GM21786 (cell line): ENCODE results near the gene ECE1.
"Not testable (repeated sequence)": the region's sequence is repeated elsewhere in the genome, so short reads cannot be mapped to it uniquely, and the experiment has no call there.

Experiments used
- ATAC-seq: cut with Tn5 transposase; IDR thresholded peaks from one replicate; pipeline ENCODE4 v1.9.1; 2021; ENCODE audit not compliant: unreplicated experiment

ECE1 gene

DNA sequence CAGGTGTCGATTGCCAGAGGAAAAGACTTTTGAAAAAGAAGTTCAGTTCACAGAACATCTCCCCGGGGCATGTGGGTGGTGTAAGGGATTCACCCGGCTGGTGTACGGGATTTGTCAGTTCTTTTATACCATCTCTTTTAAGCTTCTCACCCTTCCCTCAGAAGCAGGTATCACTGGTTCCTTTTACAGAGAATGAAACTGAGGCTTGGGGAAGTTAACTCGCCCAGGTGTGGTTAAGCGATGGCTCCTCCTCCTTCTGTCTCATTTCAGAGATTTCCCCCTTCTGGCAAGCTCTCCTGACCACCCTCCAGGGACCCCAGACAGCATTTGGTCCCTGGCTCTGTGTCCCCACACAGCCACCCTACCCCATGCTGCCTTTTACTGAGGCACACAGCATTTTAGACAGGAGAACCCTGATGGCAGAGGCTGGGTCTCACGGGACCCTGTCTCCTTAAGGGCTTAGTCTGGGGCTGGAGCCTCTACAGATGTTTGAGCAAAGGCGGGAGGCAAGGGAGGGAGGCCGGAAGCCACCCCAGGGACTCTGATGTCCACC, 2.8 kb upstream of the ECE1 start:
- ATAC-seq: peak; percentile 25

DNA sequence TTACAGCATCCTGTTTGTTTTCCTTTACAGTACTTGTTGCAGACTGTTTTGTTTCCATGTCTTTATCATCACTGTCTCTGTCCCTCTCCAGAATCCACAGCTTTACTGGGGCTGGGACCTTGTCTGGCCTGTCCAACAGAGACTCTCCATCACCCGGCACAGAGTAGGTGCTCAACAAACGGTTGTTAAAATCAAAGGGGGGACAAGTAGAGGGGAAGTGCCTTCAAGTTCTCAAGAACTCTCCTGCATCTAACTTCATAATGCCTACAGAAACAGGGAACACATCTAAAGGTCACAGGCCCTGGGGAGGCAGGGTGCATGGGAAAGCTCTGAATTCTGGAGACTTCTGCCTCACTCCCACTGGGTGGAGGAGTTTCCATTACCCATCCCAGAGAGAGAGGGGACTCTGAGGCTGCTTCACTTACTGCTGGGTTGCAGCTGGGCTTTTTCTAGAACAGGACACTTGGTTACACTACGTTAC, 2.3 kb upstream of the ECE1 start:
- ATAC-seq: no peak

DNA sequence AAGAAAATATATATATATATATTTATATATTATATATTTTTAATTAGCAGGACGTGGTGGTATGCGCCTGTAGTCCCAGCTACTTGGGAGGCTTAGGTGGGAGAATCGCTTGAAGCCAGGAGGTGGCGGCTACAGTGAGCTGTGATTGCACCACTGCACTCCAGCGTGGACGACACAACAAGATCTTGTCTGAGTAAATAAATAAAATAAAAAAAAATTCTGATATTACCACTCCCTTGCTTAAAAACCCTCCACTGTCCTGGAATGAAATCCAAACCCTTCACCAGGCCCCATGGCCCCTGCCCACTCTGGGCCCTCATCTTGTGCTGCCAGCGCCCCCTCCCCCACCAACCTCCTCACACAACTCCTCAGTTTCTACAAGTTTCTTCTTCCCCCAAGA, 1.7 kb upstream of the ECE1 start:
- ATAC-seq: no peak

- no peak for ATAC-seq
These were observed 921 bp upstream of the ECE1 start for GRCh38 chr1:21291184-21291583.

GRCh38 chr1:21290546-21290944, 282 bp upstream of the ECE1 start:
- no peak for ATAC-seq

GRCh38 chr1:21289127-21289526, 1.1 kb downstream of the ECE1 start:
- ATAC-seq: no peak

DNA sequence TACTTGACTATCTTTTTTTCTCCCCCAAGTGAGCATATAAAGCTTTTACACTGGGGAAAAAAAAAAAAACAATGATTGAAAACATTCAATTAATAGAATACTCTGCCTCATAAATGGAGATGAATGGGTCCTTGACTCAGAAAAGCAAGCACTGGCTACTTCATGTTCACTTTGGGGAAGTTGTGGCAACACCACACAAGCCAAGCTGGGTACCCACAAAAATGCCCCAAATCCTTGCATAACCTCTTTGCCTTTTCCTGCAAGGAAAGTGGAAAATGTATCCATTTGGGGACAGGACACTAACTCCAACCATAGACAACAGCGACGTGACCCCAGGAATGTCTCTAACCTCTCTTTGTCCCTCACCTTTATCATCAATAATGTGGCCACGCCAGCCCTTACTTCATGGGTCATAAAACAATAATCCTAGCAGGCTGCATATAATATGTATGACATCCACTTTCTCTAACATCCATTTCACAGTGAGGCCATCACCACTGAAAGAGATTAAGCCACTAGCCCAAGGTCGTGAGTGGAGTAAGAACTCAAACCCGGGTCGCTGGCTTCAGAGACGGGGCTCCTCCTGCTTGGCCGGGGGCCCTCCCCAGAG, 2.3 kb downstream of the ECE1 start:
- no peak for ATAC-seq

DNA sequence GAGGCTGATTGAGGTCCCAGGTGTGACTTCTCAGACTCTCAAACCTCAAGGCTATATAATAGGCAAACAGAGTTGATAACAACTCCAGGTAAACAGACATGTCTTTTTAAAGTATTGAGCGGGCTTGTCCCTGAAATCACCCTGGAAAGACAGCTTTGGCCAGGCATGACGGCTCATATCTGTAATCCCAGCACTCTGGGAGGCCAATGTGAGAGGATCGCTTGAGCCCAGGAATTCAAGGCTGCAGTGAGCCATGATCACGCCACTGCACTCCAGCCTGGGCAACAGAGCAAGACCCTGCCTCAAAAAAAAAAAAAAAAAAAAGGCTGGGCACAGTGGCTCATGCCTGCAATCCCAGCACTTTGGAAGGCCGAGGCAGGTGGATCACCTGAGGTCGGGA, 4.9 kb downstream of the ECE1 start:
- not testable (repeated sequence) for ATAC-seq

DNA sequence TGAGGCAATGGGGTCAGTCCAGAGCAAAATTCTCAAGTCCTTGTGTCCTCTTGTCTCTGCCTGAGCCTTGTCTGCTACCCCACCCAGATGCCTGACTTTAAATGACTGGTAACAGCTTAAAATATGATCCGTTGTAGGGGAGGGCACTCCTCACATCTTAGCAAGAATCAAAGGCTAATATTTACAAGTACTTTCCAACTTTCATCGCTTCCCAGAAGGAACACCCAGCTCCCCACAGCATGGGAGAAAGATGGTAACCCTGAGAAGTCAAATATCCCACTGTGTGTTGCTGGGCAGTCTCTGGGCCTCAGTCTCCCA, 5.2 kb downstream of the ECE1 start:
- no peak for ATAC-seq

DNA sequence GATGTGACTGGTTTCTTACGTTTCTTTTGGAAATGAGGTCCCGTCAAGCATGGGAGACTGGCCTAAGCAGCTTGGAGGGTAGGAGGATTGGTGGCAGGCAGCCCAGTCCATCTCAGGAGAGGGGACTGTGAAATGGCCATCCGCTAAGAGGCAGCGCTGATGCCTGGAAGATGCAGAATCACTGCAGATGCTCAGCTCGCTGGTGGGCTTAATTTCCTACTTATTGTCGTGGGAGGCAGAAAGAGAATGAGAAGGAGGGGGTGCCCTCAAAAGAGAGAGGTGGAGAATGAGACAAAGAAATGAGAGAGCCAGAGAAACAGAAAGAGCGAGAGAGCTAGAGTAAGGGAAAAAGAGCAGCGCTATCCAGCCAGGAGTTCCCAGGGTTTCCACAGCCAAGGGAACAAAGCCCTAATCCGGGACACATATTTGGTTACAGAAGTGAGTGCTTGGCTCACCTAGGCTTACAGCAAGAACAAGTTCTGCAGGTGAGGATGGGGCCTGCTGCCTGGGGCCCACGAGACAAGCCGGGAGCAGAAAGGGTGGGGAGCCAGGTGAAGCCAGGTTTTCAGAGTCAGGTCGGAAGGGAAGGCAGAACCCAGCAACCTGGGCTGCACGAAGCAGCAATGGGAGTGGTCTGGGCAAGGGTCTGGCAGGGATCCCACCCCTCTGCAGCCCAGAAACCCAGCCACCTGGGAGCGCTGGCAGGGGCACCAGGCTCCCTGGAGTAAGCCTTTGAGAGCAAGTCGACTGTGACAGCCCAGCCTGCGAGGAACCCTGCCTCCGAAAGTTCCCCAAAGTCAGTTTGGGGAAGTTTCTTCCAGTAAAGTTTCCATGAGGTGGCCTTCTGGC, 5.8 kb downstream of the ECE1 start:
- ATAC-seq: no peak

DNA sequence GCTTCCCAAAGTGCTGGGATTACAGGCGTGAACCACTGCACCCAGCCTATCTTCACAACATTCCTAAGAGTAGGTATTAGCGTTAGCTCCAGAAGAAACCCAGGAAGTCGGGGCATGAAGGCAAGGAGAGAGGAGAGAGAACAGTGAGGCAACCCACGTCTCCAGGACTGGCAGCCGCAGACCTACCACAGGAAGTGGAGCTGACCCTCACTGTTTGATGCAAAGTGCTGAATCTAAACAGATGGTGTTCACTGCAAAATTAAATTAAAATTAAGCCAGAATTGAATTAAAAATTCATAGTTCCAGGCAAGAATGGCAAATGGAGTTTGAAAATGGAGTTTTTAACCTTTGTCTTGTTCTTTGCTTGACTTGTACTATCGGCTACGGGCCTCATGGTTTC, 6.7 kb downstream of the ECE1 start:
- no peak for ATAC-seq

GRCh38 chr1:21282020-21282419, 8.2 kb downstream of the ECE1 start:
- ATAC-seq: not testable (repeated sequence)

GRCh38 chr1:21280482-21280881, 9.8 kb downstream of the ECE1 start:
- ATAC-seq: no peak

DNA sequence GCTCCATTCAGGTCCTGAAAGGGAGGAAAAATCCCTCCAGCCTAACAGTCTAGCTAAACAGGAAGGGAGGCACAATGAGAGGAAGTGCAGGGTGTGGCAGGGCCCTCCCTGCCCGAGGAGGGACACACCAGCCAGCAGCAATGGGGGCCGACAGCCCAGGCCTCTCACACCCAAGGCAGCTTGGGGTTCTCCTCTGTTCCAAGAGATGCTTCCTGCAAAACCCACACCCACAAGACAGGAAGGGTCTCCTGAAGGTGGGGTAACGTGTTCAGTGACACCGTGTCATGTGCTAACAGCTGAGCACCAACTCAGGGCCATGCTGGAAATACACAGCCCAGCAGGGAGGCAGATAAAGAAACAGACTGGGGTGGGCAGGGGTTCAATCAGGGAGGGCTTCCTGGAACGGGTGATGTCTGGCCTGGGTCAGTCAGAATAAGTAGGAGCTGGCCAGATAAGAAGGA, 10.2 kb downstream of the ECE1 start:
- ATAC-seq: no peak

GRCh38 chr1:21278860-21279845, 11.1 kb downstream of the ECE1 start:
- ATAC-seq: no peak

- no peak for ATAC-seq
These were observed 11.9 kb downstream of the ECE1 start for GRCh38 chr1:21278208-21278859.

DNA sequence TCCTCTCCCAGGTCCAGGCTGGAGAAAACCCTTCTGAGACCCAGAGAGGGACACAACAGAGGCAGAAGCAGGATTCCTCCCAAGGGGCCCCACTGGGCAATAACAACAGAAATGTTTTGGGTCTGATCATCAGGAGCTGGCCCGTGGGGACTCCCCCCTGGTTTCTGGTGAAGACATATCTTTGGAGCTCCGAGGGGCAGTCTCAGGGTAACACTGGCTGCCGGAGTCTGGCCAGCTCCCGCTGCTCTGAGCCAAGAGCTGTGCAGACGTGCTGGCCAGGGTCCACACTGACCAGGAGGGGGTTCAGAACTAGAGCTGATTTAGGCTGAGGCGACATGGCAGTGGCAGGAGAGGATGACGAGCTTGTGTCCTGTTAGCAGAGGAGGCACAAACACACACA, 13.1 kb downstream of the ECE1 start:
- ATAC-seq: no peak

DNA sequence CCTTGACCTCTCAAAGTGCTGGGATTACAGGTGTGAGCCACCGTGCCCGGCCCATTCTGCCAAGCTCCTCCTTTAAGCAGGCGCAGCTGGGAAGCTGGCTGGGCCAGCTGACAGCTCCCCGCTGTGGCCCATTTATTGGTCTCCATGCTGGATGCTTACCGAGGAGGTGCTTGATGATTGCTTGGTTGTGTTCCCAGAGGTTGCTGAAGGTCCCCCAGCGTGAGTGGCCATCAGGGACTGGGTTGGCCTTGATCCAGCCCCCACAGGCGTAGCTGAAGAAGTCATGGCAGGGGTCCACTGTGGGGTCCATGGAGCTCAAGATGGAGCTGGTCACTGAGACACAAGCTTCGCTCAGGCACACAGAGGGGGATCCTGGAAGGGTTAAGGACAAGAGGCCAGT, 17.7 kb downstream of the ECE1 start:
- no peak for ATAC-seq

DNA sequence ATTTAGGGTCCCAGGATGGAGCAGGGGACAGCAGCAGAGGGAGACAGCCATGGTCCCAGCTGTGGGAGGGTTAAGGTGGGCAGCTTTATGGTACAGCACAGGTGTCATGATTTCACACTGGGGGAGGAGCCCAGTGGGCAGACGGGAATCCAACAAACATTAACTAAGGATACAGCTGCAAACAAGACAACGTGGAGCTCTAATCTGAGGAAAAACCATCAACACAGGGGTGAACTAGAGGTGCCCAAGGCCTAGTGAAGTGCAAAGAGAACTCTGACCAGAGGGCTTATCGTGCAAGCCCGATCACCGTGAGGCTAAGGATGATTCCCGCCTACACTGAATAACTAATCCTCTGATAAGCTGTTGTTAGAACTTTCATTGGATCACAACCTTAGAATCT, 18.7 kb downstream of the ECE1 start:
- ATAC-seq: no peak

DNA sequence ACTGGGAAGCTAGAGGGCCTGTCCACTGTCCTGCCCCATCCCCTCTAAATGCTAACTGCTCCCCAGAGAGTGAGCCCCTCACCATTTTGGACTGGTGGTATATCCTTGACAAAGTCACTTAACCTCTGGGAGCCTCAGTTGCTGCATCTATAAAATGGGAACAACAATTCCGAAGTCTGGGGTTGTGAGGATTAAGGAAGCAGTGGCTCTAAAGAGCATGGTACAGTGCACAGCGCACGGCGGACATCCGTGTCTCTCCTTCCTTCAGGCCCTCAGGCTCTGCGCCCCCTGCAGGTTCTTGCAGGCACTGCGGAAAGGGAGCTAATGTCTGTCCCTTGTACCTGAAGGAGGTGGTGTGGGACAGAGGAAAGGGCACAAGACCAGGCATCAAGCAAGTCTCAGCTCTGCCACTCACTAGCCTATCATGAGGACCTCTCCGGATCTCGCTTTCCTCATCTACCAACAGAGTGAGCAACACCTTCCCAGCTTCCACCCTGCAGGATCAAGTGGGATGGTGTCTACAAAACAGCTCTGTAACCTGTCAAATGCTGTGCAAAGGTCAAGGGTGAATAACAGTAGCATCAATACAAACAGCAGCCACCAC, 20.1 kb downstream of the ECE1 start:
- no peak for ATAC-seq
